NT2/D1 (cell line): ENCODE measurements around the gene RCAN2.

Source experiments
- SUZ12 ChIP-seq: IDR thresholded peaks from 2 replicates; pipeline ENCODE4 v1.6.1; 2011; ENCODE audit not compliant: insufficient read length, insufficient read depth; ENCODE audit errors: extremely low read depth
- YY1 ChIP-seq: IDR thresholded peaks from 2 replicates; pipeline ENCODE4 v1.6.1; 2011; ENCODE audit not compliant: insufficient read length, insufficient read depth
- ZNF274 ChIP-seq: IDR thresholded peaks from 2 replicates; pipeline ENCODE4 v1.6.1; 2011; ENCODE audit warnings: mild to moderate bottlenecking, low read depth, low read length

- TF ChIP-seq ZNF274 (no peak), YY1 (no peak), SUZ12 (no peak)
Measured at GRCh38 chr6:46410334-46410953, 80.8 kb downstream of the RCAN2 start.
